HCT116 (cell line): ENCODE measurements around the gene SYNGR3. TPM values are rescaled to one million over a fixed set of nuclear protein-coding genes. Genes with fewer than 3 reads are reported as not detected.

Source experiments
- ATAC-seq: fragments of 200-7000 bp; cut with Tn5 transposase; 2 replicates; pipeline ENCODE4 v1.9.1; 2020; ENCODE audit warnings: mild to moderate bottlenecking, moderate library complexity
- BruUV-seq: library from RNA; stranded (reverse); fragments of 400-500 nt; replicated peaks from 2 replicates; lab custom pipeline; 2021; lab: Mats Ljungman, UMichigan
- CTCF ChIA-PET: fragments of 300-600 bp; sonication (Branson Sonifier 250); formaldehyde crosslinking; loops from one replicate; lab custom pipeline; 2021; ENCODE audit warnings: antibody characterized with exemption; lab: Charles Lee
- POLR2A ChIA-PET: fragments of 300-600, 350-600 bp; sonication (Branson Sonifier 250); formaldehyde crosslinking; loops from one replicate; lab custom pipeline; 2021; ENCODE audit warnings: antibody characterized with exemption; lab: Charles Lee
- RAD21 ChIA-PET, 2 experiments: fragments of 300-600 bp; sonication (Branson Sonifier 250); formaldehyde crosslinking; loops; one replicate each; lab custom pipeline; 2023; ENCODE audit warnings: low total read pairs in 2 of 2; ENCODE audit not compliant: uncharacterized antibody in 2 of 2, unreplicated experiment in 2 of 2, low non-redundant PET in 1 of 2; lab: Charles Lee
- DNase-seq: peaks from one replicate; pipeline ENCODE4 v3.0.0-alpha.2; 2010; ENCODE audit warnings: low read depth, low spot score
- H2AFZ ChIP-seq: fragments of 200-600 bp; shearing (Covaris generic), sonication (generic); 2 replicates; pipeline ENCODE4 v1.6.1; 2017; ENCODE audit warnings: low read depth, mixed run types, mixed read lengths, antibody characterized with exemption, low read length; ENCODE audit not compliant: poor library complexity, severe bottlenecking
- H3K27ac ChIP-seq: 2 replicates; pipeline ENCODE4 v1.5.1; 2012; ENCODE audit warnings: low read depth, low read length
- H3K27me3 ChIP-seq: fragments of 200-600 bp; sonication (generic); 2 replicates; pipeline ENCODE4 v1.6.1; 2016; ENCODE audit warnings: mixed run types, low read length, mixed read lengths; ENCODE audit not compliant: insufficient read depth
- H3K36me3 ChIP-seq, 2 experiments: fragments of 200-500 bp in 1 of 2; fragments of 200-600 bp in 1 of 2; sonication (Bioruptor generic) in 1 of 2; sonication (generic) in 1 of 2; 2 replicates each; pipeline versions ENCODE4 v1.5.1 to v1.6.1; 2014 to 2016; ENCODE audit warnings: low read length in 2 of 2, inconsistent platforms in 1 of 2, mixed read lengths in 1 of 2, mixed run types in 1 of 2; ENCODE audit not compliant: insufficient read depth in 2 of 2, control insufficient read depth in 1 of 2
- H3K4me1 ChIP-seq, 2 experiments: fragments of 200-600 bp in 1 of 2; sonication (generic) in 1 of 2; 2 replicates each; pipeline versions ENCODE4 v1.5.1 to v1.6.1; 2012 to 2017; ENCODE audit warnings: low read length in 2 of 2, inconsistent platforms in 1 of 2, mild to moderate bottlenecking in 1 of 2, mixed read lengths in 1 of 2, mixed run types in 1 of 2, moderate library complexity in 1 of 2; ENCODE audit not compliant: insufficient read depth in 2 of 2, control insufficient read depth in 1 of 2
- H3K4me2 ChIP-seq: fragments of 200-600 bp; sonication (generic); 2 replicates; pipeline ENCODE4 v1.6.1; 2017; ENCODE audit warnings: mixed run types, low read length, mixed read lengths
- H3K4me3 ChIP-seq, 2 experiments: fragments of 200-600 bp in 1 of 2; sonication (generic) in 1 of 2; replicated peaks in 1 of 2; 2 replicates each; pipeline ENCODE4 v1.5.1; 2011 to 2016; ENCODE audit warnings: low read length in 2 of 2, control low read depth in 1 of 2, low read depth in 1 of 2, mild to moderate bottlenecking in 1 of 2, mixed read lengths in 1 of 2, mixed run types in 1 of 2
- H3K79me2 ChIP-seq: fragments of 200-600 bp; sonication (generic); 2 replicates; pipeline ENCODE4 v1.6.1; 2017; ENCODE audit warnings: mild to moderate bottlenecking, mixed run types, low read length, moderate library complexity, mixed read lengths; ENCODE audit not compliant: insufficient read depth
- H3K9ac ChIP-seq: fragments of 200-600 bp; sonication (generic); 2 replicates; pipeline ENCODE4 v1.6.1; 2016; ENCODE audit warnings: low read length, mixed read lengths
- H3K9me2 ChIP-seq: fragments of 200-600 bp; sonication (generic), shearing (Covaris generic); 2 replicates; pipeline ENCODE4 v1.6.1; 2017; ENCODE audit warnings: mixed run types, mild to moderate bottlenecking, moderate library complexity; ENCODE audit not compliant: insufficient read depth
- H3K9me3 ChIP-seq, 2 experiments: fragments of 200-500 bp in 1 of 2; fragments of 200-600 bp in 1 of 2; sonication (Bioruptor generic) in 1 of 2; sonication (generic) in 1 of 2; 2 replicates each; pipeline ENCODE4 v1.6.1; 2014 to 2017; ENCODE audit warnings: low read length in 2 of 2, mixed read lengths in 2 of 2, inconsistent platforms in 1 of 2, low read depth in 1 of 2, mild to moderate bottlenecking in 1 of 2, mixed run types in 1 of 2, moderate library complexity in 1 of 2; ENCODE audit not compliant: control insufficient read depth in 1 of 2, insufficient read depth in 1 of 2
- H4K20me1 ChIP-seq: fragments of 200-600 bp; sonication (generic), shearing (Covaris generic); 2 replicates; pipeline ENCODE4 v1.6.1; 2017; ENCODE audit warnings: mixed run types, mild to moderate bottlenecking, moderate library complexity; ENCODE audit not compliant: insufficient read depth
- EGR1 ChIP-seq: IDR thresholded peaks from 2 replicates; pipeline ENCODE4 v1.6.1; 2012; ENCODE audit warnings: low read depth
- POLR2A ChIP-seq: IDR thresholded peaks from 2 replicates; pipeline ENCODE4 v1.7.0; 2011; ENCODE audit warnings: borderline replicate concordance; ENCODE audit not compliant: insufficient read depth, insufficient read length; ENCODE audit errors: extremely low read depth
- POLR2AphosphoS5 ChIP-seq: IDR thresholded peaks from 2 replicates; pipeline ENCODE4 v1.6.1; 2011; ENCODE audit warnings: mild to moderate bottlenecking, low read depth, low read length, moderate library complexity
- ZBTB33 ChIP-seq: IDR thresholded peaks from 2 replicates; pipeline ENCODE4 v1.6.1; 2011; ENCODE audit warnings: mild to moderate bottlenecking, low read length, moderate library complexity; ENCODE audit not compliant: insufficient replicate concordance; ENCODE audit errors: extremely low read depth
- intact Hi-C: fragments of 100-400 bp; cut with micrococcal nuclease; formaldehyde crosslinking; loops from 2 replicates; pipeline ENCODE4 v1.10.0; 2022
- total RNA-seq: library from RNA; stranded (reverse); gene quantifications from one replicate; pipeline ENCODE4 v1.2.1, GENCODE V29; 2021; ENCODE audit not compliant: unreplicated experiment

The SYNGR3 gene
- total RNA-seq, 1 experiment from 2014 or later: 11.5 TPM

- Histone ChIP-seq H3K27me3 (no peaks in the 10 kb centered on the region), H3K9me3 (no peaks in the 10 kb centered on the region), H3K9ac (peak overlapping the region; percentile 98), H3K79me2 (peaks cover 62% of the 10 kb centered on the region), H3K9me2 (no peaks in the 10 kb centered on the region), H3K4me1 (peaks cover 9 to 44% of the 10 kb centered on the region in 2 experiments), H2AFZ (no peak overlapping the region), H4K20me1 (peaks cover 11% of the 10 kb centered on the region; the same call in 1 of the 2 replicates), H3K4me3 (peak overlapping the region; percentile 81 to 89), H3K4me2 (peak overlapping the region; percentile 88), H3K36me3 (peaks cover 6 to 20% of the 10 kb centered on the region in 2 experiments), H3K27ac (peak overlapping the region; percentile 88)
- intact Hi-C loops: no loop called here
- POLR2A ChIA-PET: interaction anchor here (0.6 to 3.2 kb wide), 11 partner anchors 9 to 194 kb away, joined by 3 to 21 read pairs (median 4); partner anchors contain the start of genes MSRB1, NUBP2, SPSB3 and TBL3
- TF ChIP-seq POLR2AphosphoS5: peak; percentile 79
- no peak for TF ChIP-seq EGR1
- peak; percentile 94 for TF ChIP-seq POLR2A
- peak; percentile 6 for TF ChIP-seq ZBTB33
- DNase-seq: peak; percentile 64
- RAD21 ChIA-PET: no interaction called here
- CTCF ChIA-PET: interaction anchor here (1.2 to 1.7 kb wide), 2 partner anchors 97 to 179 kb away, joined by 3 to 5 read pairs; no protein-coding TSS in a partner anchor
- ATAC-seq: peak; percentile 31
- TSS peak; percentile 29 for BruUV-seq
These were observed 28.8 kb upstream of the SYNGR3 start for GRCh38 chr16:1960665-1961630.
